Activated T-cell treated with anti-CD3 and anti-CD28 coated beads, Interleukin-2, amount 50 U/mL, for 24 hours (primary cell): ENCODE results near the gene MKRN2OS.

Experiments
- DNase-seq: peaks from one replicate; pipeline ENCODE4 v3.0.0-alpha.2; 2020
- H3K27ac Mint-ChIP-seq: 2 replicates; pipeline ENCODE4 v1.8.0; 2020; ENCODE audit warnings: mild to moderate bottlenecking, mixed read lengths
- H3K27me3 Mint-ChIP-seq: 2 replicates; pipeline ENCODE4 v1.8.0; 2020; ENCODE audit warnings: mixed read lengths
- H3K36me3 Mint-ChIP-seq: 2 replicates; pipeline ENCODE4 v1.8.0; 2020; ENCODE audit warnings: low read depth, mixed read lengths
- H3K4me1 Mint-ChIP-seq: 2 replicates; pipeline ENCODE4 v1.8.0; 2020; ENCODE audit warnings: low read depth, mixed read lengths
- H3K4me3 Mint-ChIP-seq: 2 replicates; pipeline ENCODE4 v1.8.0; 2020; ENCODE audit warnings: mild to moderate bottlenecking, moderate library complexity, mixed read lengths
- H3K9me3 Mint-ChIP-seq: 2 replicates; pipeline ENCODE4 v1.8.0; 2020; ENCODE audit warnings: mixed read lengths

MKRN2OS gene, protein sequence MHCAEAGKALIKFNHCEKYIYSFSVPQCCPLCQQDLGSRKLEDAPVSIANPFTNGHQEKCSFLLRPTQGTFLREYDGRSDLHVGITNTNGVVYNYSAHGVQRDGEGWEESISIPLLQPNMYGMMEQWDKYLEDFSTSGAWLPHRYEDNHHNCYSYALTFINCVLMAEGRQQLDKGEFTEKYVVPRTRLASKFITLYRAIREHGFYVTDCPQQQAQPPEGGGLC

DNA sequence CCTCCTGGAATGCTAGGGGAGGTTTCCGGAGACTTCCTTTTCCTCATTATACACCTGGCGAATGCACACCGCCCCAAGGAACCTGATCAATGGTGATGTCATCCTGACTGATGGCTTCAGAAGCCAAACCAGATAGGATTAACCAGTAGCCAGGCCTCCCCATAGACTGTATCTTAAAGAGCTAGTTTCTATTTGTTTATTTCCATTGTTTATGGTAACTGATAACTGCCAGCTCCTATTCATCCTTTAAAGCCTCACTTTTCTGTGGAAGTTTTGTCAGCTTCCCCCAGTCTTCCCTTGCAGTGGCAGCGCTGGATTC lies at the start of gene MKRN2OS:
MKRN2OS (minus strand) TSS at position 27 of the 319 bp plus-strand sequence. CDS start 35 bp downstream, outside the sequence.
- Mint-ChIP-seq H3K4me1 (peaks cover 2% of the 10 kb centered on the region), H3K9me3 (no peaks in the 10 kb centered on the region), H3K4me3 (no peak within 1 kb of the TSS), H3K27ac (no peak within 1 kb of the TSS), H3K27me3 (peaks cover 2% of the 10 kb centered on the region), H3K36me3 (peaks cover 19% of the 10 kb centered on the region)
- DNase-seq: no peak

DNA sequence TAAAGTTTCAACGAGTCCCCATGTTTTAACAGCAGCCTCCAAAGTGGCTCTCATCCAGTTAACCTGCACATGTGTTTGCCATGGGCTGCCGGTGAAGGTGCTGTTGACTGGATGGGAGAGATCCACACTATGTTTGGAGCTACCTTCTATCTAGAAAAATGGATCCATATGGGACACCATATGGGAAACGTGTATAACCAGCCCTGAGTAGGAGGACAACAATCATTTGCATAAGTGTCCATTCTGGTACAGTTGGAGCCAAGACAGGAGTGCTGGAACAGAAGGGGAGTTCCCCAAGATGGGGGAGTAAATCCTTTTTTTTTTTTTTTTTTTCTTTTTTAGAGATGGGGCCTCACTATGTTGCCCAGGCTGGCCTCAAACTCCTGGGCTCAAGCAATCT lies 48.2 kb upstream of the MKRN2OS start:
- H3K27me3 Mint-ChIP-seq: no peaks in the 10 kb centered on the region
- H3K27ac Mint-ChIP-seq: peak overlapping the region; percentile 72
- peaks cover 3% of the 10 kb centered on the region for H3K4me1 Mint-ChIP-seq
- DNase-seq: no peak
- no peaks in the 10 kb centered on the region for H3K9me3 Mint-ChIP-seq
- no peak overlapping the region for H3K4me3 Mint-ChIP-seq
- peaks cover 91% of the 10 kb centered on the region for H3K36me3 Mint-ChIP-seq

DNA sequence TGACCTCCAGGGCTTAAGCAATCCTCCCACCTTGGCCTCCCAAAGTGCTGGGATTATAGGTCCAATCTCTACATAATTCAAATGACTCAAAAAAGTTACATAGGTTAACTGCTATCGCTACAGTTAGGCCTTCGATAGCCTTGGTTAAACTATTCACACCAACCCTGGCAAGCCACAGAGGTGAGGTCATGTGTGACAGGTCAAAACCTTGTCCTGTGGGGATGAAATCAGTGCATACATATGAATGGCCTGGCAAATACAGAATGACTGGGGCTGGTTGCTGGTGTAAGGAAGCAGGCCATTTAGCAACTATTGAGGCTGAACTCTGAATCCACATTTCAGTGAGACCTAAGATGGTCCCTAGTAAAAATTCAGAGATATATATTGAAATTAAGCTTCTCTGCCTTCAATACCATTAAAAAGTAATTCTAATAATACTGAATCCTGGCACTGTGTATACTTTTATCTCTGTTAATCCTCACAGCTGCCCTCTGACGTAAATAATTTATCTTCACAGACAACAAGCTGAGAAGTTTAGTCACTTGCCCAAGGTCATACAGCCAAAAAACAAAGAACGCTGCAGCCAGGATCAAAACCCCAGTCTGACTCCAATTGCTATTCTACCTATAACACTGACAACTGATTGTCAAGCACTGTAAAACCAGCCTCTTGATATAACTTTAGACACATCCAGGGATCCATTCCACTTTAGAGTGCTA lies 46.9 kb upstream of the MKRN2OS start:
- no peak for DNase-seq
- Mint-ChIP-seq H3K4me3 (no peak overlapping the region), H3K27me3 (no peaks in the 10 kb centered on the region), H3K9me3 (no peaks in the 10 kb centered on the region), H3K36me3 (peaks cover 91% of the 10 kb centered on the region), H3K27ac (peak overlapping the region; percentile 70), H3K4me1 (peaks cover 3% of the 10 kb centered on the region)

DNA sequence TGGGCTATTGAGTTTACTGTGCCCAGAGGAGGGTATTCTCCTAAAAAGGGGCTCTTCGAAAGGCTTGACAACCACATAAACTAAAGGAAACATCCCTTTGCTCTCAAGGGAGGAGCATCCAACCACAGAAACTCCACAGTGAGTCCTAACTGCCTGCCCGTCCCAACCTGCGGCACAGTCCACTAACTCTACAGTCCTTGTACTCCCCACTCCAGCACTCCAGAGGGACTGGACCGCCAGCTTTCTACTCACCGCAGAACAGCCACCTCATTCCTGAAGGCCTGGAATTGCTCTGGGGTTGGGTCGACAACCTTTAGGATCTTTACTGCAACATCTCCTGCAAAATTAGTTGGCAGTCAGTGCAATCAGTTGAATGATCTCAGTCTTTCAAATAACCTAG lies 46.2 kb upstream of the MKRN2OS start:
- H3K27ac Mint-ChIP-seq: peak overlapping the region; percentile 39
- H3K4me1 Mint-ChIP-seq: peaks cover 3% of the 10 kb centered on the region

DNA sequence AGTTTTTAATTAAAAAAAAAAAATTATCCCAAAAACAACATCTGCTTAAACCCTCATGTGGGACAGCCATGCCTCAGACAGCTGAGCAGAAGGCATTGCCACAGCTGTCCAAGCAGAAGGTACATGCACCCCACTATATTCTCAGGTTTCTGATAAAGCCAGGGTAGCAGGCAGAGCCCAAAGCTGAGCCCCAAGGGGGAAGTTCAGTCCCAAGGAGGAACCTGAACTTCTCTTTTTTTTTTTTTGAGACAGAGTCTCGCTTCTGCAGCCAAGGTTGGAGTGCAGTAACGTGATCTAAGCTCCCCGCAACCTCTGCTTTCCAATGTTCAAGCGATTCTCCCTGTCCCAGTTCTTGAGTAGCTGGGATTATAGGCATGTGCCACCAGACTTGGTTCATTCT lies 44.8 kb upstream of the MKRN2OS start:
- no peaks in the 10 kb centered on the region for H3K27me3 Mint-ChIP-seq
- H3K4me1 Mint-ChIP-seq: peaks cover 3% of the 10 kb centered on the region
- peak overlapping the region; percentile 67 for H3K27ac Mint-ChIP-seq
- DNase-seq: no peak
- H3K9me3 Mint-ChIP-seq: no peaks in the 10 kb centered on the region
- H3K36me3 Mint-ChIP-seq: peaks cover 92% of the 10 kb centered on the region
- no peak overlapping the region for H3K4me3 Mint-ChIP-seq

More for the DNA sequence above, 46.2 kb upstream of the MKRN2OS start:
- Mint-ChIP-seq H3K27me3 (no peaks in the 10 kb centered on the region), H3K9me3 (no peaks in the 10 kb centered on the region), H3K36me3 (peaks cover 91% of the 10 kb centered on the region), H3K4me3 (no peak overlapping the region)
- DNase-seq: no peak

DNA sequence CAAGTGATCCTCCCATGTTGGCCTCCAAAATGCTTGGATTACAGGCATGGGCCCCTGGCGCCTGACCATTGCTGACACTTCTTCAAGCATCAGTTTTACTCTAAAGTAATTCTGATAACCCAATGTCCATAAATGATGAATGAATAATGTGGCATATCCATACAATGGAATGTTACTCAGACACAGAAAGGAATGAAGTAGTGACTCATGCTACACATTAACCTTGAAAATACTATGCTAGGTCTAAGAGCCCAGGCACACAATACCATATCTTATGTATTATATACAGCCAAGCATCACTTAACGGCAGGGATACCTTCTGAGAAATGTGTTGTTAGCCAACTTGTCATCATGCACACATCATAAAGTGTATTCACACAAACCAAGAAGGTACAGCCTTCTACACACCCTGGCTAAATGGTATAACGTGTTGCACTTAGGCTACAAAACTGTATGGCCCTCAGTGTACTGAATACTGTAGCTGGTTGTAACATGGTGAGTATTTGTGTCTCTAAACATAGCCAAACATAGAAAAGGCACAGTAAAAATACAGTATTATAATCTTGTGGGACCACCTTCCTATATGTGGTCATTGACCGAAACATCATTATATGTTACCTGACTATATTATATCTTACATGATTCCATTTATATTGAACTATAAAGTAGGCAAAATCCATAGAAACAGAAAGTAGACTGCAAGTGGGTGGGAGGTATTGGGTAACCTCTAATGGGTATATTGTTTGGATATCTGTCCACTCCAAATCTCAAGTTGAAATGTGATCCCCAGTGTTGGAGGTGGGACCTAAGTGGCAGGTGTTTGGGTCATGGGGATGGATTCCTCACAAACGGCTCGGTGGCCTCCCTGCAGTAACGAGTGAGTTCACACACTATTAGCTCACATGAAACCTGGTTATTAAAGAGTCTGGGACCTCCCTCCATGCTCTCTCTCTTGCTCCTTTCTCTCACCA lies 43.0 kb upstream of the MKRN2OS start:
- Mint-ChIP-seq H3K4me3 (no peak overlapping the region), H3K9me3 (no peaks in the 10 kb centered on the region), H3K36me3 (peaks cover 92% of the 10 kb centered on the region), H3K27ac (peak overlapping the region; percentile 64), H3K4me1 (no peaks in the 10 kb centered on the region), H3K27me3 (no peaks in the 10 kb centered on the region)
- no peak for DNase-seq

DNA sequence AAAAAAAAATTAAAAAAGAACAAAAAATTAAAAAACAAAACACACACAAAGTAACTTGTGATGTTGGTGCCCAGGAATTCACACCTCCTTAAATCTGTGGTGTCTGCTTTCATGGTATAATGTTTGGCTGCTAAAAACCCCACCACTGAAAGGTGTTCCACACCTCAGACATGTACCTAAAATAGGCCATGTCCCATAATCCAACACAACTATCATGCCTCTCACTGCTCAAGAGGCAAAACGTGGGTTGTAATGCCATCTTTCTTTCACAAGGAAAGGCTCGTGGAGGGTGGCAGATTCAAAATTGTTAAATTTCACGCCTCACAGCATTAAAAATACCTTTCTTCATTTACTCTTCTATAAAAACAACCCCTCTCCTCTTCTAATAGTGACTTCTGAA lies 41.1 kb upstream of the MKRN2OS start:
- Mint-ChIP-seq H3K4me3 (no peak overlapping the region), H3K27me3 (no peaks in the 10 kb centered on the region), H3K4me1 (no peaks in the 10 kb centered on the region), H3K36me3 (peaks cover 92% of the 10 kb centered on the region), H3K27ac (peak overlapping the region; percentile 82), H3K9me3 (no peaks in the 10 kb centered on the region)
- DNase-seq: no peak

DNA sequence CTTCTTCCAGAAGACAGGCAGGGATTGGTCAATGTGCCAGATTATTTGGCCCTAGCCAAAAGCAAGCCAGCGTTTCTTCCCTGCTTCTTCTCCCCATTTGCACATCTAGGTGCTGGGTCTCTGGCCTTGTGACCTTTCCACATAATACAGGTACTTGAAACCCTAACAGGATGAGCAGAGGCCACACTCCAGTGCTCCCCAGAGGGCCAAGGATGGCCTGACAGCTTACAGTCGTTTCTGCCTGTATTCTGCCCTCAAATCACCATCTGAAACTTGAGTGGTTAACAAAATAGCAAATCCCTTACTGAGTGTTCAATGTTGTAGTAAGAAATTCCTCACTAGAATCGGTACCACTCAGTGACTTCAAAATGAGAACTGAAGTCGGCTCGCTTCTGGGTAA lies 40.7 kb upstream of the MKRN2OS start:
- H3K27ac Mint-ChIP-seq: peak overlapping the region; percentile 82
- H3K4me3 Mint-ChIP-seq: no peak overlapping the region
- H3K4me1 Mint-ChIP-seq: no peaks in the 10 kb centered on the region
- H3K9me3 Mint-ChIP-seq: no peaks in the 10 kb centered on the region
- no peaks in the 10 kb centered on the region for H3K27me3 Mint-ChIP-seq
- peaks cover 92% of the 10 kb centered on the region for H3K36me3 Mint-ChIP-seq
- no peak for DNase-seq

DNA sequence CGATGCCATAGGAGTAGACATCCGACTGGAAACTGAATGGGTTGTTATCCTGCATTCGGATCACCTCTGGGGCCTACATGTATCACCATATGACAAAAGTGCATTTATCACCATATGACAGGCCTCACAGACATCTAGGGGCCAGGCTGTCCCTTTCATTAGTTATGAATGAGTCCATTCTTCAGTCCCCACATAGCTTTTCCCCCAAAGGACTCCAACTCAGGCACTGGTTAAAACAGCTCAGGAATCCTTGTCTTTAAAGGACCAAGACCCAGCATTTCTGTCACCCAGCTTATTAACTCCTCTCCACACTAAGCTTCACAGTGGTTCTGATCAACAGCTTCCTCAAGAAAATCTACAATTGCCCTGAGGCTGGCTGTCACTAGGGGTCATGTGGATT lies 39.9 kb upstream of the MKRN2OS start:
- no peaks in the 10 kb centered on the region for H3K9me3 Mint-ChIP-seq

DNA sequence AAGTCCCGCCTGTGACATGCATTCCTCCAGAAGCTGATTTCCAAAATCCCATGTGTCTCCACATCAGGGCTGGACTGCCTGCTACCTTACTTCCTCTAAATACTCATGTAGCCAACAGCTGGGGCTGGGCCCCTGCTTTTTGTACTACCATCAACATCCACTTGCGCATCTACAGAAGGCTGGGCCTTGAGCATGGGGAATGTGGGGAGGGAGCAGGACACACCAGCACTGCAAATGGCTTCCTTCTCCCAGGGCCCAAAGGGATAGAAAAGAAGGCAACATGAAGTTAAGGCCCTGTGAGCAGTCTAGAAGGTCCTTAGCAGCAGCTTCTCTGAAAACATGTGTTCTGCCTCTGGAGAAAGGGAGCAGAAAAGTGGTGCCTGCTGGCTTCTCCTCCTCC lies 38.8 kb upstream of the MKRN2OS start:
- Mint-ChIP-seq H3K27ac (peak overlapping the region; percentile 82), H3K36me3 (peaks cover 94% of the 10 kb centered on the region), H3K27me3 (no peaks in the 10 kb centered on the region)

More for the DNA sequence above, 39.9 kb upstream of the MKRN2OS start:
- peak overlapping the region; percentile 82 for H3K27ac Mint-ChIP-seq
- peaks cover 90% of the 10 kb centered on the region for H3K36me3 Mint-ChIP-seq
- no peaks in the 10 kb centered on the region for H3K4me1 Mint-ChIP-seq
- no peaks in the 10 kb centered on the region for H3K27me3 Mint-ChIP-seq
- DNase-seq: no peak
- H3K4me3 Mint-ChIP-seq: no peak overlapping the region

DNA sequence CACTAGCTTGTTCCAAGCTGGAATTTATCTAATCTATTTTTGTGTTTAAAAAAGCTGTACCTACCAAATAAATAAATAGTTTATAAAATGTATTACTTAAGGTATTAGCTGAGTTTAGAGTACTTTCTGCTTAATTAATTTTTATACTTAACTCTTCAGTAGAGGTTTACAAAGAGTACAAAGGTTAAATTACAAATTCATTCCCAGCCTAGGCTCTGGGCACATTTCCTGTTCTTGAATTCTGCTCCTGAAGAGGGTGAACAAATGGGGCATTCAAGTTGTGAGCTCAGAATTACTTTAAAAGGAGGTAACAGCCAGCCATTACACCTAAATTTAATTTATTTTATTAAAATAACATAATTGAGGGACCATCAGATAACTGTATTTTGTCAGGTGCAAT lies 38.0 kb upstream of the MKRN2OS start:
- no peaks in the 10 kb centered on the region for H3K4me1 Mint-ChIP-seq
- DNase-seq: no peak
- peaks cover 94% of the 10 kb centered on the region for H3K36me3 Mint-ChIP-seq
- no peaks in the 10 kb centered on the region for H3K27me3 Mint-ChIP-seq
- H3K4me3 Mint-ChIP-seq: no peak overlapping the region
- H3K9me3 Mint-ChIP-seq: no peaks in the 10 kb centered on the region
- H3K27ac Mint-ChIP-seq: no peak overlapping the region

More for the DNA sequence above, 38.8 kb upstream of the MKRN2OS start:
- no peaks in the 10 kb centered on the region for H3K4me1 Mint-ChIP-seq
- H3K9me3 Mint-ChIP-seq: no peaks in the 10 kb centered on the region
- H3K4me3 Mint-ChIP-seq: no peak overlapping the region
- no peak for DNase-seq

DNA sequence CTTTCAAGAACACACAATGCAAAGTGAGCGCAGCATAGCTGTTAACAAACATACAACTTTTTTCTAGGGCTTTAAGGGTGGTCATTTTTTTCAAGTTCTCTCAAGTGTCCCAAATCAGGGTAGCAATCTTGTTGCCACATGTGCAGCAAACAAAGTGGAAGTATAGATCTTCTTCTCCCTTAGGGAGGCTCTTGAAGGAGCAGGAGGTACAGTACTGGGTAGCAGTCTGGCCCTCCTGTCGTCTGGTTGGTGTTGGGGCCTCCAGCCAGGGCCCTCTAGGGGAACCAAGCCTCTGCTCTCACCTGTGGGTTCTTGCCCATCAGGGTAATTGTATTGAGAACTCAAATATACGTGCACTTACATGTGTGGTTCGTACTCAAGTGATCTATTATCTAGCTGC lies 37.4 kb upstream of the MKRN2OS start:
- Mint-ChIP-seq H3K27ac (peak overlapping the region; percentile 41), H3K9me3 (no peaks in the 10 kb centered on the region)
- no peak for DNase-seq

DNA sequence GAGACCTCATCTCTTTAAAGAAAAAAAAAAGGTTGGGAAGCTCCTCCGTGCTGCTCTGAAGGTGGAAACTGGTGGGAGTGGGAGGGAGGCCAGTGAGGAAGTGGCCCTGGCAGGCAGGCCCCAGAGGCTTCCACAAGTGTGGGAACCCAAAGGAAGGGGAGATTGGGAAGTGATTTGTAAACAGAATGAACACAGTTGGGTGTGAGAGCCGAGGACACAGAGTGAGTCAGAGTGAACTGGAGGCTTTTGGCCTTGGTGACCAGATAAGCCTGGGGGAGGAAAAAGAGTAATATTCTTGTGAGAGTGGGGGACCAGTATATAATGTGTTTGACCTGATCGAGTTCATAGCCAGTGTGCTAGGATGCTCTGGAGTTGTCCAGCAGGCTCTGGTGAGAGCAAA lies 34.6 kb upstream of the MKRN2OS start:
- Mint-ChIP-seq H3K27me3 (no peaks in the 10 kb centered on the region), H3K36me3 (peaks cover 94% of the 10 kb centered on the region), H3K4me3 (no peak overlapping the region), H3K4me1 (peaks cover 2% of the 10 kb centered on the region), H3K9me3 (peaks cover 6% of the 10 kb centered on the region), H3K27ac (peak overlapping the region; percentile 86)
- DNase-seq: no peak

More for the DNA sequence above, 37.4 kb upstream of the MKRN2OS start:
- no peaks in the 10 kb centered on the region for H3K27me3 Mint-ChIP-seq
- no peak overlapping the region for H3K4me3 Mint-ChIP-seq
- peaks cover 2% of the 10 kb centered on the region for H3K4me1 Mint-ChIP-seq
- H3K36me3 Mint-ChIP-seq: peaks cover 94% of the 10 kb centered on the region

DNA sequence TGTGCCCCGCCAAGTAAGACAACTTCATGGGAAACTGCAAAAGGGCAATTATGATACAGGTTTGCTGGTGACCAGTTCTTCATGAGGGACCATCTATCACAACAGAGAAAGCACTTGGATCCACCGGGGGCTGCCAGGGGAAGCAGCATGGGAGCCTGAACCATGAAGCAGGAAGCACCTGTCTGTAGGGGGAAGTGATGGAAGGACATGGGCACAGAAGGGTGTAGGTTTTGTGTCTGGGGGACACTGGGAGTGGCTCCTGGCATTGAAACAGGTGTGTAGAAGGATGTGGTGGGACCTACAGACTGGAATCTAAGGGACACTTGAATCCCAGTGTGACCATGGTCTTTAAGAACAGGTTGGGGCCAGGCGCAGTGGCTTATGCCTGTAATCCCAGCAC lies 34.2 kb upstream of the MKRN2OS start:
- Mint-ChIP-seq H3K4me3 (no peak overlapping the region), H3K9me3 (peaks cover 6% of the 10 kb centered on the region), H3K27me3 (no peaks in the 10 kb centered on the region), H3K27ac (peak overlapping the region; percentile 86), H3K36me3 (peaks cover 94% of the 10 kb centered on the region), H3K4me1 (peaks cover 2% of the 10 kb centered on the region)
- DNase-seq: no peak
